HG03460 (cell line): ENCODE data around the gene MPPED1.

Experiments
- ATAC-seq: cut with Tn5 transposase; IDR thresholded peaks from one replicate; pipeline ENCODE4 v1.9.1; 2021; ENCODE audit not compliant: unreplicated experiment

MPPED1 gene

GRCh38 chr22:43428521-43428920, 16.7 kb downstream of the MPPED1 start:
- no peak for ATAC-seq

- no peak for ATAC-seq
These were observed 17.6 kb downstream of the MPPED1 start for GRCh38 chr22:43429426-43429825.

- ATAC-seq = no peak
These were observed 20.2 kb downstream of the MPPED1 start for GRCh38 chr22:43431808-43432554.

- ATAC-seq = no peak
These were observed 21.1 kb downstream of the MPPED1 start for GRCh38 chr22:43432883-43433415.

GRCh38 chr22:43433451-43434274, 21.8 kb downstream of the MPPED1 start:
- ATAC-seq = no peak

GRCh38 chr22:43434275-43434927, 22.6 kb downstream of the MPPED1 start:
- no peak for ATAC-seq

- ATAC-seq = no peak
These were observed 23.1 kb downstream of the MPPED1 start for GRCh38 chr22:43434928-43435311.

- ATAC-seq = no peak
These were observed 24.3 kb downstream of the MPPED1 start for GRCh38 chr22:43435851-43436811.

- no peak for ATAC-seq
These were observed 25.1 kb downstream of the MPPED1 start for GRCh38 chr22:43436868-43437267.

GRCh38 chr22:43437871-43438475, 26.2 kb downstream of the MPPED1 start:
- no peak for ATAC-seq

GRCh38 chr22:43438666-43439347, 27.0 kb downstream of the MPPED1 start:
- no peak for ATAC-seq

- ATAC-seq = no peak
These were observed 27.7 kb downstream of the MPPED1 start for GRCh38 chr22:43439368-43440103.

GRCh38 chr22:43440104-43440387, 28.2 kb downstream of the MPPED1 start:
- ATAC-seq = no peak

- no peak for ATAC-seq
These were observed 28.7 kb downstream of the MPPED1 start for GRCh38 chr22:43440556-43440955.

GRCh38 chr22:43441216-43441615, 29.4 kb downstream of the MPPED1 start:
- ATAC-seq = no peak

GRCh38 chr22:43441751-43442150, 29.9 kb downstream of the MPPED1 start:
- no peak for ATAC-seq

GRCh38 chr22:43442386-43443151, 30.8 kb downstream of the MPPED1 start:
- ATAC-seq = no peak

- no peak for ATAC-seq
These were observed 31.3 kb downstream of the MPPED1 start for GRCh38 chr22:43443152-43443471.
